ENCODE measurements around the gene RAB11FIP4.

RAB11FIP4 gene

DNA sequence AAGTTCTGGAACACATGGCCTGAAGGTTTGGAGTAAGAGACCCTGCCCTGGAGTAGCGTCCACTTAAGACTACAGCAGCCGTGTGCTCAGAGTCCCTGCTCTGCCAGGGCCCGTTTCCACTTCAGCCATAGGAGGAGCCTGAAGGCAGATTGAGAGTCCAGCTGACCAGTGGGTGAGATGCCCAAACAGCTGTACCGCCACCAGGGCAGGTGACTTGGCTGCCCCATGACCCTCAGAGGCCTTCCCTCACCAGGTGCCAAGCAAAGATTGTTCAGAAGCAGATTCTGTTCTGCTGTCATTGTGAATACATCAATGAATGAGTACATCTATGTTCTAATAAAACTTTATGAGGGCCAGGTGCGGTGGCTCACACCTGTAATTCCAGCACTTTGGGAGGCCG, 178.8 kb downstream of the RAB11FIP4 start:
- Mint-ChIP-seq H3K36me3 (ENCODE audit: low read depth) (no peaks in the 10 kb centered on the region), H3K27me3 (ENCODE audit: low read depth) (peaks cover 6% of the 10 kb centered on the region), H3K9me3 (no peaks in the 10 kb centered on the region), H3K4me1 (ENCODE audit: low read depth) (no peaks in the 10 kb centered on the region), H3K27ac (no peak overlapping the region), H3K4me3 (no peak overlapping the region)

DNA sequence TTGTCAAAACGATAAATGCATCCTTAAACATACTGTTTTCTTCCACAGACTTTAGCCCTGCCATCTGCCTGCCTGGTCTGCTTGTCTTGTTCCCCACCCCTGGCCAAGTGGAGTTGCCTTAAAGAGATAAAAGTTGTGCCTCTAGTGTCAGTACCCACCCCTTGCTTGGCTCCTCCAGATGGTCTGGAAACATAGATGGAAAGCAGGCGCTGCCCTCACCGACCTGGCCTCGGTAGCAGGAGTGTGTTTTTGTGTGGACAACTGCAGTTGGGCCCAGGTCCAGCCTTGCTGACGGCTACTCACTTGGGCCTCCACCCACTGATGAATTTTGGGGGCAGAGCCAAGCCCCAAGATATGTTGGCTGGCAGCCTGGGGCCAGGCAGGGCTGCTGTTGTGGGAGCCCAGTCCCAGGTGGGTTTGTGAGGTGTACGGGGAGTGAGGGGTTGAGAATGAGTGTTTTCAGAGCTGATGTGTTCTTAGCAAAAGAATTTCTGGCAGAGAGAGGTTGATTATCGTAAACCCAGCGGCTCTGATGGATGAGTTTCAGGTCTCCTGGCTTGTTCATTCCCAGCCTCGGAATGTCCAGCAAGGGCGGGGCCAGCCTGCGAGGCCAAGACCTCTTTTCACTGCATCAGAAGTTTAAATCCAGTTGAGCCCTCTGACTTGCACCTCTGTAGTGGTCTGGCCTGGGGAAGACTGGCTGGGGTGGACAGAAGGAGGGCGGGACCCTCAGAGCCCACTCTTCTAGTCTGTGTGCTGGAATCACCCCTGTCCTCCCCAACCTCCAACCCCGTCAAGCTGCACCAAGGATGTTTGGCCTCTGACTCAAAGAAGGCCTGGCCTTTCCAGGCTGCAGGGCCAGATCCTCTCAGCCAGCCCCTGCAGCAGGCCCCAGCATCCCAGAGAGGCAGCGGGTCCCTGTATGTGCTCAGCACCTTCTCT, 179.7 kb downstream of the RAB11FIP4 start:
- no peaks in the 10 kb centered on the region for H3K27me3 Mint-ChIP-seq (ENCODE audit: low read depth)
- H3K4me1 Mint-ChIP-seq (ENCODE audit: low read depth): no peaks in the 10 kb centered on the region
- H3K9me3 Mint-ChIP-seq: no peaks in the 10 kb centered on the region
- H3K36me3 Mint-ChIP-seq (ENCODE audit: low read depth): no peaks in the 10 kb centered on the region
- no peak overlapping the region for H3K4me3 Mint-ChIP-seq
- H3K27ac Mint-ChIP-seq: no peak overlapping the region

DNA sequence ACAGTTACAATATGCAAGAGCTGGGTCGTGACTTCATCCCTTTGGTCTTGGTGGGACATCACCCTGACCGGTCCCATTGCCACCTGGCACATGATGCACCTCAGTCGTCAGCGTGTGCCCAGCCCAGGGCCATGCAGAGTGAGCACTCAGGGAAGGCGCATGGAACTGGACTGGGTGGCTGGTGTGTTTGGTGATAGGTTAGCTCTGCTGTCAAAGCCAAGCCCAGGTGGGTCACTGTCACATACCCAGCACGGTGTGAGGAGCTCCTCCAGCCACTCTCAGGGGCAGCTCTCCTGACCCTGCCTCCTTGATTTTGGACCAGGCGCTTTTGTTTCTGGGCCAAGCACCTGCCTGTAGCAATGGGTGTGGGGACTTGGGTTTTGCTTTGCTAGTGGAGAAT, 180.9 kb downstream of the RAB11FIP4 start:
- Mint-ChIP-seq H3K9me3 (no peaks in the 10 kb centered on the region), H3K4me3 (no peak overlapping the region), H3K27ac (no peak overlapping the region), H3K36me3 (ENCODE audit: low read depth) (no peaks in the 10 kb centered on the region), H3K27me3 (ENCODE audit: low read depth) (no peaks in the 10 kb centered on the region), H3K4me1 (ENCODE audit: low read depth) (no peaks in the 10 kb centered on the region)

DNA sequence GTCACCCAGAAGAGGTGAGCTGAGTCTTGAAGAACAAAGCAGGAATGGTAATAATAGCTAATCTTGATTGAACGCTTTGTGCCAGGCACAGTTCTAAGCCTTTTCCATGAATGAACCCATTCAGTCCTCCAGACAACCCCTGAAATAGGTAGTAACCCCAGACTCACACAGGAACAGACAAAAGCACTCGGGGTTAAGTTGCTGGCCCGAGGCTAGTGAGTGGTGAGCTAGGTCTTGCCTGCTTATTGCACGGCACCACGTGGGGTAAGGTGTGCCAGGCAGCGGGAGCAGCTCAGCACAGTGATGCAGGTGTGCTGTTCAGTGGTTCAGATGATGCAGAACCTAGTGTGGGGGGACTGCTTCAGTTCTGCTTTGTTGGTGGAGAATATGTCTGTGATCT, 181.6 kb downstream of the RAB11FIP4 start:
- H3K4me3 Mint-ChIP-seq: no peak overlapping the region
- H3K9me3 Mint-ChIP-seq: no peaks in the 10 kb centered on the region
- H3K36me3 Mint-ChIP-seq (ENCODE audit: low read depth): no peaks in the 10 kb centered on the region
- no peak overlapping the region for H3K27ac Mint-ChIP-seq
- H3K4me1 Mint-ChIP-seq (ENCODE audit: low read depth): no peaks in the 10 kb centered on the region
- H3K27me3 Mint-ChIP-seq (ENCODE audit: low read depth): no peaks in the 10 kb centered on the region

DNA sequence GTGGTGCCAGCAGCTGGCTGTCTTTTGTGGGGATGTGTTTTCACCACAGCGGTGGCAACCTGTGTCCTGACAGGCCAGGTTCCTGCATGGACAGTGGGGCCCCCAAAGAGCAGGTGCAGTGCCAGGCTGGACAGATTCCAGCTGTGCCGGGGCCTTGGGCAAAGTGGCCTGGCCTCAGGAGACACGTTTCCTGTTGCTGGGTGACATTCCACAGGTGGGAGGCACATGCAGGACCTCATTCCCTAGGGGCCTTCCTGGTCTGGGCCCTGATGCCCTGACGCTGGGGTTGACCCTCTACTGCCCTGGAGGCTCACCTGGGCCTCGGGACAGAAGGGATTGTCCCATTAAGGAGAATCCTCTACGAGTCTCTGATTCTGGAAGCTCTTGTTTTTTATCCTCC, 182.4 kb downstream of the RAB11FIP4 start:
- Mint-ChIP-seq H3K27ac (no peak overlapping the region), H3K36me3 (ENCODE audit: low read depth) (no peaks in the 10 kb centered on the region), H3K4me3 (no peak overlapping the region), H3K4me1 (ENCODE audit: low read depth) (no peaks in the 10 kb centered on the region), H3K27me3 (ENCODE audit: low read depth) (no peaks in the 10 kb centered on the region), H3K9me3 (no peaks in the 10 kb centered on the region)

DNA sequence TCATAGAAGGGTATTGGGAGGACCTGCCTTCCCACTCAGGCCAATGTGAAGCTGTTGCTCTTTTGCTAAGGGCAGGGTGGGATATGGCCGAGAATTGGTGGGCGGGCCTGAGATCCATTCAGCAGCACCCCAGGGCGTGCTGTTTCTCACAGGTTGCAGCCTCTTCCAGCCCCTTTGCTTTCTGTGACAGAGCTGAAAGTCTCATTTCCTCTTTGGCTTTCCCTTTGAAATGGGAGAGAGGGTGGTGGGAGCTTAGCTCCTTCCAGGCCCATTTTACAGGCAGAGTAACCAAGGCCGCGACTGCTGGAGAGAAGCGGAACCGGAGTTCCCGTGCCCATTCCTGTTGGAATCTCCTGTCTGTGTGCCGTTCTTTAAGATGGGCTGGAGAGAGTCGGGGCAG, 183.0 kb downstream of the RAB11FIP4 start:
- Mint-ChIP-seq H3K4me1 (ENCODE audit: low read depth) (no peaks in the 10 kb centered on the region), H3K9me3 (no peaks in the 10 kb centered on the region), H3K36me3 (ENCODE audit: low read depth) (no peaks in the 10 kb centered on the region), H3K27me3 (ENCODE audit: low read depth) (no peaks in the 10 kb centered on the region), H3K4me3 (no peak overlapping the region), H3K27ac (no peak overlapping the region)

DNA sequence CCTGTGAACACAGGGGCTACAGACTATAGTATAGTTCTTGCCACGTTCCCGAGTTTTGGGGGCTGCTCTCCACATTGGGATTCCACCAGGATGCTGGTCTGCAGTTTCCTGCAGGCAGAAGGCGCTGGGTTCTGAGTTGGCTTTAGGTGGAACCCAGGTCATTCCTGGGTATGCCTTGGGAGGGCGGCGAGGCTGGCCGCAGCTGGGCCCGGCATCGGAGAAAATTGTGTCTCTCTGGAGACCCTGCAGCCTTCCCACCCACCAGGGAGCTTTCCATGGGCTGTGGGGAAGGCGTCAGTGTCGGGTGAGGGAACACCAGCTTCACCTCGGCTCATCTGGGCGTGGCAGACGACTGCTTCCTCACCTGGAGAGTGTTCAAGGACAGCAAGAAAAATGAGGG, 183.6 kb downstream of the RAB11FIP4 start:
- Mint-ChIP-seq H3K4me3 (no peak overlapping the region), H3K27ac (no peak overlapping the region), H3K36me3 (ENCODE audit: low read depth) (no peaks in the 10 kb centered on the region), H3K4me1 (ENCODE audit: low read depth) (no peaks in the 10 kb centered on the region), H3K9me3 (no peaks in the 10 kb centered on the region), H3K27me3 (ENCODE audit: low read depth) (no peaks in the 10 kb centered on the region)

DNA sequence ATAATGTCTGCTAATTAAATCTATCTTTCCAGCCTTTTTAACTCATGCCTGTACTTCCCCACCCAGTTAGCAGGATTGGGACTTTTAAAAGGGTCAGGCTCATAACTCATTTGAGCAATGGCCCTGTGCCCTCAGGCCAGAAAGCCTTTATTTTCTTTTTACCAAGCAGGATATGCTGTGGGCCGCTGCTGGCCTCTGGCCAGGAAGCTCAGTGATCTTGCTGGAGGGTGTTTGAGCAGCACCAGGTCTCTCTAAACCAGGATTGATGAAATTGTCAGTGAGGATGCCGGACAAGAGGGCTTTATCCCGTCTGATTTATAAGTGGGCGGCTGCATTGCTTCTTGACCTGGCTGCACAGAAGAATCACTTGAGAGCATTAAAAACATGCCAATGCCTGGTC, 187.8 kb downstream of the RAB11FIP4 start:
- H3K9me3 Mint-ChIP-seq: no peaks in the 10 kb centered on the region
- H3K36me3 Mint-ChIP-seq (ENCODE audit: low read depth): no peaks in the 10 kb centered on the region
- H3K27me3 Mint-ChIP-seq (ENCODE audit: low read depth): no peaks in the 10 kb centered on the region
- H3K27ac Mint-ChIP-seq: no peak overlapping the region
- peaks cover 3% of the 10 kb centered on the region for H3K4me1 Mint-ChIP-seq (ENCODE audit: low read depth)
- no peak overlapping the region for H3K4me3 Mint-ChIP-seq

DNA sequence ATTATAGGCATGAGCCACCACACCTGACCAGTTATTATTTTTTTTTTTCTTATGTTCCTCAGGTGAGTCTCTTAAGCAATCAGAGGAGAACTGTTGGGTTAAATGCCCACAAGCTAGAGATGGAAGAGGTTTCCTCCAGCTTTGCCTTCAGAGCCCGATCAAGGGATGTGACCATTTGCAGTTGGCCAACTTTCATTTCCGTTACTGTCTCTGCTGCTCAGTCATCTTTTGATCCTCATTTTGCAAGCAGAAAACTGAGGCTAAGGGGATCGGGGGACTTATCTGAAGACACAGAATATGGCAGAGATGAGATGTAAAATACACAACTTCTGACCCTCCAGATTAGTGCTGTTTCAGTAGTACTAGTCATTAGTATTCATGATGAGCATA, 188.8 kb downstream of the RAB11FIP4 start:
- H3K36me3 Mint-ChIP-seq (ENCODE audit: low read depth): no peaks in the 10 kb centered on the region
- H3K27me3 Mint-ChIP-seq (ENCODE audit: low read depth): no peaks in the 10 kb centered on the region
- no peak overlapping the region for H3K4me3 Mint-ChIP-seq
- H3K27ac Mint-ChIP-seq: no peak overlapping the region
- peaks cover 3% of the 10 kb centered on the region for H3K4me1 Mint-ChIP-seq (ENCODE audit: low read depth)
- no peaks in the 10 kb centered on the region for H3K9me3 Mint-ChIP-seq

DNA sequence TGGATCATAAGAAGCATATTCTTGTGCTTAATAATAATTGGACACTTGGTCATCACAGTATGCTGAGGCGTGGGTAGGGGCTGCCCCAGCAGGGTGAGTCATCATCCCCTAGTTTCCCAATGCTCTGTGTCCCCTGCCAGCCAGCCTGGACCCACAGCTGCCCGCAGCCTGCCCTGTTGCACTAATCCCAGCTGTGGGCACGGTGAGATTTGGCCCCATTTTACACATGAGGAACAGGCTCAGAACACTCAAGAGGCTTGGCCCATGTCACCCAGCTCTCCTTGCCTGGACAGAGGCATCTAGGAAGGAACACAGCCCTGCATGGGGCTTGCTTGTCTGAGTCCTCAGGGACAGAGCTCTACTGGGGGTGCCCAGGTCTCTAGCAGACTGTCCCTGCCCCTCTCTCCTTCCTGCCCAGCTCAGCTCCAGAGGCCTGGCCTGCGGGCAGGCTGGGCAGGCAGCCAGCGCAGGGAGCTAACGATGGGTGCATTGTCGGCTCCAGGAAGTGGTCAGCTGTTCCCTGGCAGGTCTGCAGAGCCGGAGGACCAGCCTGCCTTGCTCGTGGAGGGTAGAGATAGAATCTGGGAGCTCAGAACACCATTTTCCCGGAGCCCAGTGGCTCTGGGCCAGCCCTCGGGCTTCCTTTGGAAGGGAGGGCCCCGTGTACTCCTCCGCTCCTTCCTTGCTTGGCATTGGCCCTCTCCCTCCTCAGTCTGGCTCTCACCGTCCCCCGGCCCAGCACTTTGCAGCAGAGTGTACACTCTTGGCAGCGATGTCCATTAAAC, 189.4 kb downstream of the RAB11FIP4 start:
- H3K27ac Mint-ChIP-seq: no peak overlapping the region

DNA sequence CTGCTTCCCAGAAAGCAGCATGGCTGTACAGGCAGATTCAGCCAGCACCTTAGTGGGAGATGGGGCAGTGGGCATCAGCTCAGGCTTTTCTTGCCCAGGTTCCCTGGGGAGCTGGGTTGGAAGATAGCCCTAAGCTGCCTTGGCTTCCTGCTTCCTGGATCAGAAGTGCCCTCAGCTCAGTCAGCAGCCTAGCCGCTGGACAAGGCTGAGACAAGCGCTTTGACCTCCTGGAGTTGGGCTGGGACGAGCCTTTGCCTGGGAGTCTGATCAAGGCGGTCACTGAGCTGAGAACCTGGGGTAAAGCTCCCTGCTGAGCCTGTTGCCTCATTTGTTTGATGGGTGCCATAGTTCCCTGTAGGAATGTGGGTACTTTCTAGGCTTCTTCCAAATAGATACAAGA, 190.0 kb downstream of the RAB11FIP4 start:
- Mint-ChIP-seq H3K27me3 (ENCODE audit: low read depth) (no peaks in the 10 kb centered on the region), H3K27ac (no peak overlapping the region), H3K4me3 (no peak overlapping the region), H3K9me3 (no peaks in the 10 kb centered on the region), H3K4me1 (ENCODE audit: low read depth) (peaks cover 3% of the 10 kb centered on the region), H3K36me3 (ENCODE audit: low read depth) (no peaks in the 10 kb centered on the region)

More for the DNA sequence above, 189.4 kb downstream of the RAB11FIP4 start:
- Mint-ChIP-seq H3K36me3 (ENCODE audit: low read depth) (no peaks in the 10 kb centered on the region), H3K9me3 (no peaks in the 10 kb centered on the region), H3K4me1 (ENCODE audit: low read depth) (peaks cover 3% of the 10 kb centered on the region), H3K4me3 (no peak overlapping the region), H3K27me3 (ENCODE audit: low read depth) (no peaks in the 10 kb centered on the region)

DNA sequence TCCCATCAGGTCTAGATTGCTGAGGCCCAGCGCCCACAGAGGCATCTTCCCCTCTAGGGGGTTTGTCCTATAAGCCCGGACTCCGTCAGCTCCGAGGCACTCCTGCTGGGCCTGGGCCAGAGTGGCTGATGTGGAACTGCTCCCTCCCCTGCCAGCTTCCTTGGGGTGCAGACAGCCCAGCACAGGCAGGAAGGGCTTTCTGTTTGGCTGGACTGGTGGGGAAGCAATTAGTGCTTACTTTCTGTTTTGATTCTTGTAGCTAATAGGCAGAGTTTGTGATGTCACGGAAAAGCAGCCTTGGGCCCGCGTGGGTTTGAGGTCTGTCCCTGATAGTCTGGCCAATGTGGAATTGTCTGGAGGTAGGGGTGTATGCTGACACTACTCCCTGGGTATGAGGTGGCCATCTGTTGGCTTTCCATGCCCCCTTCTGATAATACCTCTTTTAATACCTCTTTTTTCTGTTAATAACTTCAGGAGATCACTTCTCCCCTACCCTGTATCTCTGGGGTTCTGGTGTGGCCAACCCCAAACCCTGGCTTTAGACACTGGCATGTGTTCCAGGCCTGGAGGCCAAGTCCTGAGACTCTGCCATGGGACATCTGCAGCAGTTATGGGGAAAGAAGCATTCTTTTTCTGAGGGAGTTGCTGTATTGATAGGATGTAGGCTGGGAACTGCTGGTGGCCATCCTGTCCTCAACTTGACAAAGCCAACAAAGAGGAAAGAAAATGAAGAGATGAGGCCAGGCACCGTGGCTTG, 190.9 kb downstream of the RAB11FIP4 start:
- Mint-ChIP-seq H3K27me3 (ENCODE audit: low read depth) (no peaks in the 10 kb centered on the region), H3K9me3 (no peaks in the 10 kb centered on the region), H3K36me3 (ENCODE audit: low read depth) (no peaks in the 10 kb centered on the region), H3K4me1 (ENCODE audit: low read depth) (peaks cover 3% of the 10 kb centered on the region), H3K27ac (no peak overlapping the region), H3K4me3 (no peak overlapping the region)

DNA sequence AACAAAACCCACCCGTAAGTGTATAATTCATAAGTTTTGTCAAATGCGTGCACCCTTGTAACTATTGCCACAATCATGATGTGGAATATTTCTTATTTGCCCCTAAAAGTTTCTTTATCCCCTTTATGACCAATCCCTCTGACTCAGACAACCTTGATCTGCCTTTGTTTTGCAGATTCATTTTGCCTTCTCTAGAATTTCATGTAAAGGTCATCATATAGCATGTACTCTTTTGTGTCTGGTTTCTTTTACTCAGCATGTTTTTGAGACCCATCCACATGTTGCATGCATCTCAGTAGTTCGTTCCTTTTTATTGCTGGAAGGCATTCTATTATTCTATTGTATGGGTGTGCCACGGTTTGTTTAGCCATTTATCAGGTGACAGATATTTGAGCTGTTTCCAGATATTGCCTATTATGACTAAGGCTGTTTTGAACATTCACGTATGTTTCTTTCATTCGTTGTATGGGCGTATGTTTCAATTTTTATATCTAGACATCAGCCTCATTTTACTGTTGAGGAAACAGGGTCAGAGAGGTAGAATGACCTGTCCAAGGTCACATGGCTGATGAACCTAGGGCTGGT, 192.4 kb downstream of the RAB11FIP4 start:
- no peaks in the 10 kb centered on the region for H3K27me3 Mint-ChIP-seq (ENCODE audit: low read depth)
- no peaks in the 10 kb centered on the region for H3K36me3 Mint-ChIP-seq (ENCODE audit: low read depth)
- H3K27ac Mint-ChIP-seq: no peak overlapping the region
- no peaks in the 10 kb centered on the region for H3K9me3 Mint-ChIP-seq
- peaks cover 3% of the 10 kb centered on the region for H3K4me1 Mint-ChIP-seq (ENCODE audit: low read depth)
- no peak overlapping the region for H3K4me3 Mint-ChIP-seq

Data from T-helper 1 cell treated with Interleukin-12 subunit alpha and Interleukin-12 subunit beta and Interleukin-4 antibody, amounts not matched to agents 30 μg/mL and 1 μg/mL, for 36 hours (primary cell).